Muscle layer of duodenum (tissue), 2 donors: ENCODE results near the gene EXOSC6.
A peak's percentile ranks its signal among the peaks of the same experiment; 100 is the strongest.
"Not testable (repeated sequence)": the region's sequence is repeated elsewhere in the genome, so short reads cannot be mapped to it uniquely, and the experiment has no call there.

Experiments
- H3K27ac ChIP-seq: one replicate; pipeline ENCODE4 v1.7.0; 2013; ENCODE audit warnings: mild to moderate bottlenecking, low read length
- H3K27me3 ChIP-seq: one replicate; pipeline ENCODE4 v1.7.0; 2013; ENCODE audit warnings: low read depth, mild to moderate bottlenecking, control low read depth, low read length
- H3K36me3 ChIP-seq, 2 donors: one replicate each; pipeline ENCODE4 v1.7.0; 2013; ENCODE audit warnings: low read length in 2 of 2, control low read depth in 1 of 2, mild to moderate bottlenecking in 1 of 2; ENCODE audit not compliant: insufficient read depth in 2 of 2, control insufficient read depth in 1 of 2
- H3K4me1 ChIP-seq, 2 donors: one replicate each; pipeline ENCODE4 v1.7.0; 2013; ENCODE audit warnings: low read length in 2 of 2, mild to moderate bottlenecking in 2 of 2, control low read depth in 1 of 2, moderate library complexity in 1 of 2; ENCODE audit not compliant: insufficient read depth in 2 of 2, control insufficient read depth in 1 of 2
- H3K4me3 ChIP-seq, 2 donors: one replicate each; pipeline ENCODE4 v1.7.0; 2013; ENCODE audit warnings: low read length in 2 of 2, low read depth in 1 of 2, mild to moderate bottlenecking in 1 of 2
- H3K9me3 ChIP-seq, 2 donors: one replicate each; pipeline ENCODE4 v1.7.0; 2013; ENCODE audit warnings: low read length in 2 of 2, control low read depth in 1 of 2, mild to moderate bottlenecking in 1 of 2; ENCODE audit not compliant: control insufficient read depth in 1 of 2
- donor health status: healthy.

Gene EXOSC6

GRCh38 chr16:70251629-70252354, at the start of gene EXOSC6:
Gene EXOSC6 (minus strand): TSS chr16:70251940. CDS start chr16:70251900, 40 bp downstream.
- peaks cover 34 to 43% of the 10 kb centered on the region in 2 donors for H3K36me3 ChIP-seq
- no peak within 1 kb of the TSS for H3K27ac ChIP-seq
- peak within 1 kb of the TSS; percentile 65 to 89 for H3K4me3 ChIP-seq
- H3K27me3 ChIP-seq = no peaks in the 10 kb centered on the region
- H3K4me1 ChIP-seq = peaks cover 0 to 24% of the 10 kb centered on the region in 2 donors
- no peaks in the 10 kb centered on the region for H3K9me3 ChIP-seq

GRCh38 chr16:70301121-70301520, 49.4 kb upstream of the EXOSC6 start:
- Histone ChIP-seq H3K4me1 (peaks cover 0 to 6% of the 10 kb centered on the region in 2 donors), H3K4me3 (no peak overlapping the region)

GRCh38 chr16:70298988-70299938, 47.5 kb upstream of the EXOSC6 start, which contains the start of gene DDX19B:
Gene DDX19B (plus strand): TSS chr16:70299186. CDS start chr16:70299298, 112 bp downstream.
- peaks cover 0 to 6% of the 10 kb centered on the region in 2 donors for H3K9me3 ChIP-seq
- H3K27ac ChIP-seq = peak within 1 kb of the TSS; percentile 99
- H3K36me3 ChIP-seq = peaks cover 0 to 16% of the 10 kb centered on the region in 2 donors
- no peaks in the 10 kb centered on the region for H3K27me3 ChIP-seq
- H3K4me3 ChIP-seq = peak within 1 kb of the TSS; percentile 80 to 97
- peaks cover 0 to 6% of the 10 kb centered on the region in 2 donors for H3K4me1 ChIP-seq

More at GRCh38 chr16:70301121-70301520, 49.4 kb upstream of the EXOSC6 start:
- Histone ChIP-seq H3K9me3 (peaks cover 0 to 6% of the 10 kb centered on the region in 2 donors), H3K36me3 (peaks cover 0 to 16% of the 10 kb centered on the region in 2 donors), H3K27ac (no peak overlapping the region), H3K27me3 (no peaks in the 10 kb centered on the region)

GRCh38 chr16:70295634-70296033, 43.9 kb upstream of the EXOSC6 start:
- Histone ChIP-seq H3K4me3 (no peak overlapping the region), H3K9me3 (no peaks in the 10 kb centered on the region), H3K36me3 (peaks cover 0 to 4% of the 10 kb centered on the region in 2 donors), H3K27ac (no peak overlapping the region), H3K4me1 (peaks cover 0 to 6% of the 10 kb centered on the region in 2 donors), H3K27me3 (no peaks in the 10 kb centered on the region)

- Histone ChIP-seq H3K36me3 (no peaks in the 10 kb centered on the region), H3K4me1 (no peaks in the 10 kb centered on the region), H3K27ac (no peak overlapping the region), H3K9me3 (no peaks in the 10 kb centered on the region), H3K27me3 (no peaks in the 10 kb centered on the region), H3K4me3 (no peak overlapping the region)
Measured at GRCh38 chr16:70294385-70295025, 42.8 kb upstream of the EXOSC6 start.

- H3K27me3 ChIP-seq, H3K27ac ChIP-seq, H3K36me3 ChIP-seq, H3K4me3 ChIP-seq, H3K9me3 ChIP-seq, H3K4me1 ChIP-seq: not testable (repeated sequence)
Measured at GRCh38 chr16:70292148-70292547, 40.4 kb upstream of the EXOSC6 start.

GRCh38 chr16:70290949-70291519, 39.3 kb upstream of the EXOSC6 start:
- Histone ChIP-seq H3K36me3 (peaks cover 0 to 6% of the 10 kb centered on the region in 2 donors), H3K4me3 (no peak overlapping the region), H3K4me1 (no peaks in the 10 kb centered on the region), H3K27ac (no peak overlapping the region), H3K9me3 (no peaks in the 10 kb centered on the region), H3K27me3 (no peaks in the 10 kb centered on the region)

- Histone ChIP-seq H3K4me3 (peak within 1 kb of the TSS; percentile 81 to 82), H3K27ac (peak within 1 kb of the TSS; percentile 95), H3K27me3 (no peaks in the 10 kb centered on the region), H3K4me1 (no peaks in the 10 kb centered on the region), H3K9me3 (no peaks in the 10 kb centered on the region), H3K36me3 (peaks cover 3 to 6% of the 10 kb centered on the region in 2 donors)
Measured at GRCh38 chr16:70289229-70290094, 37.7 kb upstream of the EXOSC6 start, which contains the start of gene AARS1. Gene AARS1 (minus strand): TSS chr16:70289506. CDS start chr16:70282763, 6,743 bp downstream.

GRCh38 chr16:70287304-70287971, 35.7 kb upstream of the EXOSC6 start:
- Histone ChIP-seq H3K36me3 (peaks cover 8 to 12% of the 10 kb centered on the region in 2 donors), H3K4me3 (peak overlapping the region in 1 of 2 donors; percentile 82)
- H3K4me1 ChIP-seq, H3K27me3 ChIP-seq, H3K9me3 ChIP-seq, H3K27ac ChIP-seq: not testable (repeated sequence)
